ENCODE results near the gene ETS2. TPM values are rescaled to one million over a fixed set of nuclear protein-coding genes. Genes with fewer than 3 reads are reported as not detected.

ETS2 gene
- total RNA-seq, 1 donor from 2014 or later, result 113 TPM

- H3K4me1 ChIP-seq, result peaks cover 22 to 61% of the 10 kb centered on the region in 2 donors
- intact Hi-C loops (cut with DNase I), result loop anchor here (5.0 kb wide), 2 partner anchors 92 to 267 kb away; no protein-coding TSS in a partner anchor
- no peak overlapping the region for H3K4me3 ChIP-seq
- H3K27me3 ChIP-seq, result no peaks in the 10 kb centered on the region
- H3K9me3 ChIP-seq, result no peaks in the 10 kb centered on the region
- DNase-seq (ENCODE audit: low spot score in 2 of 2), result peak in 1 of 2 donors; percentile 82
- H3K27ac ChIP-seq, result peak overlapping the region; percentile 93 to 96
- no peak for TF ChIP-seq CTCF (IDR thresholded peaks at IDR 0.05)
- H3K36me3 ChIP-seq, result peaks cover 81 to 83% of the 10 kb centered on the region in 2 donors
Observed at GRCh38 chr21:38820471-38821239, 14.9 kb downstream of the ETS2 start.

GRCh38 chr21:38821248-38821647, 15.5 kb downstream of the ETS2 start:
- Histone ChIP-seq H3K4me1 (peaks cover 22 to 60% of the 10 kb centered on the region in 2 donors), H3K27me3 (no peaks in the 10 kb centered on the region), H3K9me3 (peaks cover under 1% of the 10 kb centered on the region in 2 donors), H3K27ac (peak overlapping the region; percentile 93 to 96), H3K4me3 (no peak overlapping the region), H3K36me3 (peaks cover 78 to 80% of the 10 kb centered on the region in 2 donors)
- intact Hi-C loops (cut with DNase I), result loop anchor here (5.0 kb wide), 2 partner anchors 91 to 266 kb away; no protein-coding TSS in a partner anchor
- no peak for DNase-seq (ENCODE audit: low spot score in 2 of 2)
- TF ChIP-seq CTCF (IDR thresholded peaks at IDR 0.05), result no peak

- H3K4me1 ChIP-seq, result peaks cover 22 to 58% of the 10 kb centered on the region in 2 donors
- intact Hi-C loops (cut with DNase I), result loop anchor here (2.0 to 5.0 kb wide), 3 partner anchors 13 to 265 kb away; no protein-coding TSS in a partner anchor
- no peak for DNase-seq (ENCODE audit: low spot score in 2 of 2)
- H3K27me3 ChIP-seq, result no peaks in the 10 kb centered on the region
- peaks cover 8 to 9% of the 10 kb centered on the region in 2 donors for H3K9me3 ChIP-seq
- peak overlapping the region; percentile 93 to 96 for H3K27ac ChIP-seq
- peak overlapping the region in 1 of 2 donors; percentile 2 for H3K4me3 ChIP-seq
- H3K36me3 ChIP-seq, result peaks cover 69 to 72% of the 10 kb centered on the region in 2 donors
- TF ChIP-seq CTCF (IDR thresholded peaks at IDR 0.05), result no peak
Observed at GRCh38 chr21:38821959-38822682, 16.4 kb downstream of the ETS2 start.

- H3K27me3 ChIP-seq, result no peaks in the 10 kb centered on the region
- peaks cover 8 to 10% of the 10 kb centered on the region in 2 donors for H3K9me3 ChIP-seq
- intact Hi-C loops (cut with DNase I), result loop anchor here (2.0 to 5.0 kb wide), 3 partner anchors 14 to 264 kb away; no protein-coding TSS in a partner anchor
- peak overlapping the region in 1 of 2 donors; percentile 2 for H3K4me3 ChIP-seq
- H3K4me1 ChIP-seq, result peaks cover 22 to 52% of the 10 kb centered on the region in 2 donors
- TF ChIP-seq CTCF (IDR thresholded peaks at IDR 0.05), result no peak
- H3K36me3 ChIP-seq, result peaks cover 63 to 65% of the 10 kb centered on the region in 2 donors
- H3K27ac ChIP-seq, result peak overlapping the region; percentile 93 to 96
- DNase-seq (ENCODE audit: low spot score in 2 of 2), result no peak
Observed at GRCh38 chr21:38822778-38823238, 17.1 kb downstream of the ETS2 start.

- no peak for DNase-seq (ENCODE audit: low spot score in 2 of 2)
- TF ChIP-seq CTCF (IDR thresholded peaks at IDR 0.05), result no peak
- Histone ChIP-seq H3K36me3 (peaks cover 53 to 56% of the 10 kb centered on the region in 2 donors), H3K27ac (peak overlapping the region; percentile 93 to 96), H3K4me3 (peak overlapping the region in 1 of 2 donors; percentile 16), H3K27me3 (no peaks in the 10 kb centered on the region), H3K4me1 (peaks cover 22 to 52% of the 10 kb centered on the region in 2 donors), H3K9me3 (peaks cover 8 to 10% of the 10 kb centered on the region in 2 donors)
- intact Hi-C loops (cut with DNase I), result loop anchor here (2.0 to 5.0 kb wide), 3 partner anchors 15 to 264 kb away; no protein-coding TSS in a partner anchor
Observed at GRCh38 chr21:38823737-38824123, 18.0 kb downstream of the ETS2 start.
